AG04450 (cell line): ENCODE data around the gene MCF2L. TPM values are rescaled to one million over a fixed set of nuclear protein-coding genes. Genes with fewer than 3 reads are reported as not detected.

Source experiments
- CTCF ChIA-PET: fragments of 300-600, 350-600 bp; formaldehyde crosslinking; extraction: SDS; loops from one replicate; lab custom pipeline; 2022; ENCODE audit warnings: antibody characterized with exemption, inconsistent platforms; lab: Charles Lee
- POLR2A ChIA-PET: fragments of 350-600 bp; formaldehyde crosslinking; extraction: SDS; loops from one replicate; lab custom pipeline; 2021; ENCODE audit warnings: antibody characterized with exemption, inconsistent platforms; lab: Yijun Ruan, JAX
- DNase-seq: peaks from one replicate; pipeline ENCODE4 v3.0.0-alpha.2; 2011; ENCODE audit warnings: low read depth, low spot score
- H3K27ac ChIP-seq: one replicate; pipeline ENCODE4 v1.5.1; 2012; ENCODE audit warnings: low read depth, low read length, control low read depth
- H3K27me3 ChIP-seq: one replicate; pipeline ENCODE4 v1.6.0; 2012; ENCODE audit warnings: low read length; ENCODE audit not compliant: control insufficient read depth, insufficient read depth
- H3K4me3 ChIP-seq: 2 replicates; pipeline ENCODE4 v1.5.1; 2011; ENCODE audit warnings: mild to moderate bottlenecking, low read depth, low read length, control low read depth
- H3K9me3 ChIP-seq: 2 replicates; pipeline ENCODE4 v1.5.1; 2012; ENCODE audit warnings: low read length; ENCODE audit not compliant: control insufficient read depth, insufficient read depth
- polyA plus RNA-seq: library from polyadenylated mRNA; depleted of rRNA; stranded (reverse); fragments of >200 nt; gene quantifications from 2 replicates; pipeline ENCODE4 v1.2.3, GENCODE V29; 2011
- TF ChIP-seq, protein P1 (sequence below): IDR thresholded peaks from 2 replicates; pipeline ENCODE4 v1.5.1; 2011; ENCODE audit warnings: low read depth, low read length, control low read depth, inconsistent platforms

The MCF2L gene
- polyA plus RNA-seq, 1 experiment = 0.04 TPM

DNA sequence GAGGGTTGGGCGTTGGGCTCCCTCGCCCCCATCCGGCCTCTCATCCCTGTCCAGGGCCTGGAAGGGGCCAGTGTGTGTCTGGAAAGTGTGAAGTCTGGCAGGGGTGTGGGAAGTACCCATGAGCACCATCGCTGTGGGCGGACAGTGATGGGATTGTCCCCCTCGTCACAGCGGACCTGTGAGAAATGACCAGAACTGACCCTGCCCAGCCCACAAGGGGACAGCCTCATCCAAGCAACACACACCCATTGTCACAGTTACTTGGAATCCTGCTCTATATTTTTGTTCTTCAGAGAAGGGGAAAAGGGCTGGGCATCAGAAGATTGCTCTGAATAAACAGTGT, 18.6 kb downstream of the MCF2L start:
- TF ChIP-seq, protein P1, sequence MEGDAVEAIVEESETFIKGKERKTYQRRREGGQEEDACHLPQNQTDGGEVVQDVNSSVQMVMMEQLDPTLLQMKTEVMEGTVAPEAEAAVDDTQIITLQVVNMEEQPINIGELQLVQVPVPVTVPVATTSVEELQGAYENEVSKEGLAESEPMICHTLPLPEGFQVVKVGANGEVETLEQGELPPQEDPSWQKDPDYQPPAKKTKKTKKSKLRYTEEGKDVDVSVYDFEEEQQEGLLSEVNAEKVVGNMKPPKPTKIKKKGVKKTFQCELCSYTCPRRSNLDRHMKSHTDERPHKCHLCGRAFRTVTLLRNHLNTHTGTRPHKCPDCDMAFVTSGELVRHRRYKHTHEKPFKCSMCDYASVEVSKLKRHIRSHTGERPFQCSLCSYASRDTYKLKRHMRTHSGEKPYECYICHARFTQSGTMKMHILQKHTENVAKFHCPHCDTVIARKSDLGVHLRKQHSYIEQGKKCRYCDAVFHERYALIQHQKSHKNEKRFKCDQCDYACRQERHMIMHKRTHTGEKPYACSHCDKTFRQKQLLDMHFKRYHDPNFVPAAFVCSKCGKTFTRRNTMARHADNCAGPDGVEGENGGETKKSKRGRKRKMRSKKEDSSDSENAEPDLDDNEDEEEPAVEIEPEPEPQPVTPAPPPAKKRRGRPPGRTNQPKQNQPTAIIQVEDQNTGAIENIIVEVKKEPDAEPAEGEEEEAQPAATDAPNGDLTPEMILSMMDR = no peak
- Histone ChIP-seq H3K27me3 (peaks cover 28% of the 10 kb centered on the region), H3K9me3 (peaks cover 11% of the 10 kb centered on the region; the same call in 1 of the 2 replicates), H3K4me3 (no peak overlapping the region), H3K27ac (no peak overlapping the region)
- no peak for DNase-seq
- ChIA-PET POLR2A (no interaction called here), CTCF (no interaction called here)

DNA sequence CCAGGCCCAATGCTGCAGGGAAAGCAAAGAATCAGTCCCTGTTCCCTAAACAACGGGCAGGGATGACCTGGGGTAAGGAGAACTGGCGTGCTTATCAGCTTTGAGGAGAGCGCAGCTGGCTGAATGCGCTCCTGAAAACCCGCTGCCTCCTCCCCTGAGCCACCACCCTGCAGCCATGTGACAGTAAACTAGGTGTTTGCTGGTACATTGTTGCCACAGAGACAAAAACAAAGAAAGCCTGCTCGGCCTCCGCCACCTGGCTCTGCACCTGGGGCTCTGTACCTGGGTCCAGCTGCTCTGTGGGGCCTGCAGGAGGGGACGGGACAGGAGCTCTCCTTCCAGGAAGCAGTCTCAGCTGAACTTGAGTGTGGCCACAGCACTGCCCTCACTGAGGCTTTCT, 21.8 kb downstream of the MCF2L start:
- TF ChIP-seq, protein P1 = no peak

DNA sequence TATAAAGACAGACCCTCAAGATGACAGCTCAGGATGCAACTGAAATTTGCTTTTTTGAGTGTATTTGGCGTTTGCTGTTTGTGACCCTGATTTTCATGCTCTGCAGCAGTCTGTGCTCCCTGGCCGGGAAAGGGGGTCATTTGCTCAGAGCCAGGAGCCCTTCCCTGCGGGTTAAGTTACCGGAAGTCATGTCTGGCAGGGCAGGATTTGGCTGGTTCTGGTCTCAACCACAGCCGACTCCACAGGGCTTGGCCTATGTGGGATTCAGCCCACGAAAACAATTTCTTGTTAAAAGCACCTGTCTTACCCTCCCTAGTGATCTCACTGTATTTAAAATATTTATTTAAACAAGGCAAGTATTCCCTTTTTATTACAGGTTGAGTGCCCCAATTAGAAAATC, 22.6 kb downstream of the MCF2L start:
- Histone ChIP-seq H3K4me3 (no peak overlapping the region), H3K9me3 (peaks cover 11% of the 10 kb centered on the region; the same call in 1 of the 2 replicates), H3K27me3 (peaks cover 20% of the 10 kb centered on the region), H3K27ac (no peak overlapping the region)
- no peak for DNase-seq
- TF ChIP-seq, protein P1 = no peak
- ChIA-PET CTCF (no interaction called here), POLR2A (no interaction called here)

More for the DNA sequence above, 21.8 kb downstream of the MCF2L start:
- DNase-seq = no peak
- ChIA-PET POLR2A (no interaction called here), CTCF (no interaction called here)
- peaks cover 11% of the 10 kb centered on the region; the same call in 1 of the 2 replicates for H3K9me3 ChIP-seq
- no peak overlapping the region for H3K4me3 ChIP-seq
- peaks cover 21% of the 10 kb centered on the region for H3K27me3 ChIP-seq
- no peak overlapping the region for H3K27ac ChIP-seq

DNA sequence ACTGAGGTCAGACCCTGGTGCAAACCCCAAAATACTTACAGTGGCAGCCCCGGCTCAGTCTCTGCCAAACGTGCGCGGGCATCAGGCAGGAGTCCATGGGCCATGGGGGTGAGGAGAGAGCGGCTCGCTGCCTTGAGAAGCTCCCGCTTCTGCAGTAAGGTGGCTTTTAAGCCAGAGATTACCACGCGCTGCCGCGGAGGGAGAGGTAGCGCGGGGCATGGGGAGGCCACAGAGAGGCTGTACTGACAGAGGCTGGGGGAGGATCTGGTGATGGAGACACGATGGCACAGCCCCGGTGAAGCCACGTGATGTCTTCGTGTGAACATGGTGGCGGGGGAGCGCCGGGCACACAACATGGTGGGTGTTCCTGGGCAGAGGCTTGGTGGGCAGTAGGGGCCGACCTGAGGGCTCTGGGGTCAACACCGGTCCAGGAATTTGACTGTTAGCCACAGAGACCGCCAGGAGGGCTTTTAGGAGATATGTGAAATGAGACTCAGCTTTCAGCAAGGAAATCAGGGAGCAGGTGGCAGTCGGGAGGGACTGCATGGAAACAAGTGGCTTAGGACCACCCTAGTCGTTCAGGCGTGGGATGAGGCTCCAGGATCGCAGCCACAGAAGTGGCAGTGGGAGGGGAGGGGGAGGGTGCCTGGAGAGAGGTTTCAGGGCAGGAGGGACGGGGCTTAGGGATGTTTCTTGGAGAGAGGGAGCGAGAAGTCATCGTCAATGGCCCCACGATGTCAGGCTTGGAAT, 24.1 kb downstream of the MCF2L start:
- peaks cover 25% of the 10 kb centered on the region for H3K27me3 ChIP-seq
- CTCF ChIA-PET = interaction anchor here (0.6 kb wide), 1 partner anchor 61 kb away, joined by 5 read pairs; no protein-coding TSS in a partner anchor

More for the DNA sequence above, 24.1 kb downstream of the MCF2L start:
- no peak overlapping the region for H3K4me3 ChIP-seq
- H3K27ac ChIP-seq = no peak overlapping the region
- H3K9me3 ChIP-seq = peaks cover 11% of the 10 kb centered on the region; the same call in 1 of the 2 replicates
- no peak for DNase-seq
- TF ChIP-seq, protein P1 = no peak
- POLR2A ChIA-PET = no interaction called here
